Endothelial cell (in vitro differentiated cells): ENCODE measurements around the gene TRPM5. TPM values are rescaled to one million over a fixed set of nuclear protein-coding genes. Genes with fewer than 3 reads are reported as not detected.

ENCODE experiments used
- DNase-seq: peaks from one replicate; pipeline ENCODE4 v3.0.0; 2021; ENCODE audit warnings: low spot score
- H3K27ac Mint-ChIP-seq: one replicate; pipeline ENCODE4 v1.8.0; 2021; ENCODE audit warnings: mixed read lengths, inconsistent platforms; ENCODE audit not compliant: unreplicated experiment
- H3K27me3 Mint-ChIP-seq: one replicate; pipeline ENCODE4 v1.8.0; 2021; ENCODE audit warnings: mild to moderate bottlenecking, moderate library complexity, mixed read lengths, inconsistent platforms; ENCODE audit not compliant: unreplicated experiment
- H3K36me3 Mint-ChIP-seq: one replicate; pipeline ENCODE4 v1.8.0; 2021; ENCODE audit warnings: mild to moderate bottlenecking, low read depth, mixed read lengths, inconsistent platforms; ENCODE audit not compliant: unreplicated experiment
- H3K4me1 Mint-ChIP-seq: one replicate; pipeline ENCODE4 v1.8.0; 2021; ENCODE audit warnings: mild to moderate bottlenecking, mixed read lengths, inconsistent platforms; ENCODE audit not compliant: unreplicated experiment
- H3K4me3 Mint-ChIP-seq: one replicate; pipeline ENCODE4 v1.8.0; 2021; ENCODE audit warnings: mild to moderate bottlenecking, mixed read lengths, inconsistent platforms; ENCODE audit not compliant: unreplicated experiment
- H3K9me3 Mint-ChIP-seq: one replicate; pipeline ENCODE4 v1.8.0; 2021; ENCODE audit warnings: mixed read lengths, inconsistent platforms; ENCODE audit not compliant: unreplicated experiment
- CTCF ChIP-seq: fragments of 200-600 bp; sonication (generic); IDR thresholded peaks from one replicate; pipeline ENCODE4 v1.5.0; 2021; ENCODE audit warnings: antibody characterized with exemption; ENCODE audit not compliant: unreplicated experiment
- total RNA-seq: library from RNA; stranded (reverse); fragmentation: NEBNext Ultra II Directional; extraction: Animal tissue kit (Norgen Biotek cat#: 25700); gene quantifications from one replicate; pipeline ENCODE4 v1.2.1, GENCODE V29; 2021; ENCODE audit not compliant: unreplicated experiment

TRPM5 gene
- total RNA-seq, 1 donor from 2014 or later = 0.38 TPM

- DNase-seq = no peak
Observed at GRCh38 chr11:2413742-2414579, 30.4 kb downstream of the TRPM5 start.

GRCh38 chr11:2412323-2412722 lies 32.0 kb downstream of the TRPM5 start:
- no peaks in the 10 kb centered on the region for H3K9me3 Mint-ChIP-seq
- no peak overlapping the region for H3K4me3 Mint-ChIP-seq
- peaks cover 5% of the 10 kb centered on the region for H3K27me3 Mint-ChIP-seq
- DNase-seq = no peak
- no peak for TF ChIP-seq CTCF
- H3K36me3 Mint-ChIP-seq = no peaks in the 10 kb centered on the region
- no peak overlapping the region for H3K27ac Mint-ChIP-seq
- H3K4me1 Mint-ChIP-seq = no peaks in the 10 kb centered on the region

More at GRCh38 chr11:2413742-2414579, 30.4 kb downstream of the TRPM5 start:
- no peaks in the 10 kb centered on the region for H3K9me3 Mint-ChIP-seq
- no peaks in the 10 kb centered on the region for H3K4me1 Mint-ChIP-seq
- H3K4me3 Mint-ChIP-seq = no peak overlapping the region
- no peak overlapping the region for H3K27ac Mint-ChIP-seq
- no peak for TF ChIP-seq CTCF
- no peaks in the 10 kb centered on the region for H3K36me3 Mint-ChIP-seq
- H3K27me3 Mint-ChIP-seq = peaks cover 4% of the 10 kb centered on the region

- H3K9me3 Mint-ChIP-seq = no peaks in the 10 kb centered on the region
- TF ChIP-seq CTCF = no peak
- DNase-seq = no peak
- no peak overlapping the region for H3K27ac Mint-ChIP-seq
- no peaks in the 10 kb centered on the region for H3K4me1 Mint-ChIP-seq
- H3K4me3 Mint-ChIP-seq = no peak overlapping the region
- H3K36me3 Mint-ChIP-seq = no peaks in the 10 kb centered on the region
- H3K27me3 Mint-ChIP-seq = peaks cover 4% of the 10 kb centered on the region
Observed at GRCh38 chr11:2411446-2412305, 32.6 kb downstream of the TRPM5 start.

GRCh38 chr11:2410616-2411015 lies 33.7 kb downstream of the TRPM5 start:
- Mint-ChIP-seq H3K36me3 (no peaks in the 10 kb centered on the region), H3K4me1 (no peaks in the 10 kb centered on the region)
- DNase-seq = no peak

More at GRCh38 chr11:2410616-2411015, 33.7 kb downstream of the TRPM5 start:
- H3K4me3 Mint-ChIP-seq = no peak overlapping the region
- H3K27ac Mint-ChIP-seq = no peak overlapping the region
- no peak for TF ChIP-seq CTCF
- H3K27me3 Mint-ChIP-seq = peaks cover 6% of the 10 kb centered on the region
- no peaks in the 10 kb centered on the region for H3K9me3 Mint-ChIP-seq
